NCI-H2196 treated with DMSO at 0.1 percent for 48 hours (cell line): Measurements from ENCODE around the gene ATP2B2.

Experiments
- DNase-seq: peaks from one replicate; lab custom pipeline; 2025; ENCODE audit not compliant: unreplicated experiment; lab: John Stamatoyannopoulos, UW

ATP2B2 gene

GRCh38 chr3:10368512-10368911 is 136.9 kb downstream of the ATP2B2 start:
- no peak for DNase-seq

GRCh38 chr3:10367506-10367905 is 137.9 kb downstream of the ATP2B2 start:
- DNase-seq: no peak

GRCh38 chr3:10366651-10367101 is 138.7 kb downstream of the ATP2B2 start:
- DNase-seq: no peak

- DNase-seq: no peak
These were observed 139.6 kb downstream of the ATP2B2 start for GRCh38 chr3:10365791-10366190.

GRCh38 chr3:10365316-10365715 is 140.1 kb downstream of the ATP2B2 start:
- no peak for DNase-seq

- no peak for DNase-seq
These were observed 140.6 kb downstream of the ATP2B2 start for GRCh38 chr3:10364806-10365205.

GRCh38 chr3:10363935-10364334 is 141.5 kb downstream of the ATP2B2 start:
- no peak for DNase-seq

- peak; percentile 25 for DNase-seq
These were observed 144.0 kb downstream of the ATP2B2 start for GRCh38 chr3:10361375-10361774.

- no peak for DNase-seq
These were observed 144.9 kb downstream of the ATP2B2 start for GRCh38 chr3:10360478-10360877.

GRCh38 chr3:10359761-10360161 is 145.6 kb downstream of the ATP2B2 start:
- no peak for DNase-seq

- no peak for DNase-seq
These were observed 146.9 kb downstream of the ATP2B2 start for GRCh38 chr3:10358309-10358980.

- no peak for DNase-seq
These were observed 147.6 kb downstream of the ATP2B2 start for GRCh38 chr3:10357592-10358308.

- no peak for DNase-seq
These were observed 148.3 kb downstream of the ATP2B2 start for GRCh38 chr3:10357095-10357494.

GRCh38 chr3:10356461-10356981 is 148.9 kb downstream of the ATP2B2 start:
- no peak for DNase-seq

- no peak for DNase-seq
These were observed 150.9 kb downstream of the ATP2B2 start for GRCh38 chr3:10354361-10355015.

- no peak for DNase-seq
These were observed 151.6 kb downstream of the ATP2B2 start for GRCh38 chr3:10353661-10354360.

GRCh38 chr3:10353160-10353559 is 152.2 kb downstream of the ATP2B2 start:
- DNase-seq: no peak

GRCh38 chr3:10352146-10352911 is 153.1 kb downstream of the ATP2B2 start:
- no peak for DNase-seq

GRCh38 chr3:10351013-10351735 is 154.2 kb downstream of the ATP2B2 start:
- DNase-seq: no peak
